PC-3 (cell line): ENCODE data around the gene EIF2S2. TPM values are rescaled to one million over a fixed set of nuclear protein-coding genes. Genes with fewer than 3 reads are reported as not detected.

Source experiments
- ATAC-seq: fragments of 200-7000 bp; cut with Tn5 transposase; 2 replicates; pipeline ENCODE4 v1.9.1; 2020; ENCODE audit warnings: mild to moderate bottlenecking, moderate library complexity
- BruUV-seq: library from RNA; stranded (reverse); fragments of 400-500 nt; replicated peaks from 2 replicates; lab custom pipeline; 2021; lab: Mats Ljungman, UMichigan
- CTCF ChIA-PET: fragments of 300-600 bp; sonication (Branson Sonifier 250); formaldehyde crosslinking; loops from one replicate; lab custom pipeline; 2022; ENCODE audit warnings: antibody characterized with exemption; lab: Charles Lee
- POLR2A ChIA-PET: fragments of 300-600 bp; sonication (Branson Sonifier 250); formaldehyde crosslinking; loops from one replicate; lab custom pipeline; 2022; ENCODE audit warnings: antibody characterized with exemption; ENCODE audit not compliant: unreplicated experiment; lab: Charles Lee
- DNase-seq: peaks from one replicate; pipeline ENCODE4 v3.0.0-alpha.2; 2015
- H2AFZ ChIP-seq: fragments of 300-600 bp; sonication (generic); 2 replicates; pipeline ENCODE4 v1.6.0; 2016; ENCODE audit warnings: antibody characterized with exemption, low read length
- H3F3A ChIP-seq: fragments of 300-600 bp; sonication (generic); one replicate; pipeline ENCODE4 v1.6.0; 2017; ENCODE audit warnings: antibody characterized with exemption, low read length, control low read depth, mild to moderate bottlenecking; ENCODE audit not compliant: unreplicated experiment
- H3K27ac ChIP-seq: fragments of 300-600 bp; sonication (generic); 2 replicates; pipeline ENCODE4 v1.5.1; 2016; ENCODE audit warnings: mild to moderate bottlenecking, low read length
- H3K27me3 ChIP-seq: fragments of 300-600 bp; sonication (generic); 2 replicates; pipeline ENCODE4 v1.6.1; 2016; ENCODE audit warnings: low read length, mixed read lengths
- H3K36me3 ChIP-seq: fragments of 300-600 bp; sonication (generic); 2 replicates; pipeline ENCODE4 v1.6.1; 2016; ENCODE audit warnings: low read depth, mixed run types, low read length, mixed read lengths
- H3K4me1 ChIP-seq: fragments of 300-600 bp; sonication (generic); 2 replicates; pipeline ENCODE4 v1.5.1; 2016; ENCODE audit warnings: low read length; ENCODE audit not compliant: insufficient read depth
- H3K4me2 ChIP-seq: fragments of 300-600 bp; sonication (generic); 2 replicates; pipeline ENCODE4 v1.6.0; 2016; ENCODE audit warnings: low read length
- H3K4me3 ChIP-seq: fragments of 300-600 bp; sonication (generic); 2 replicates; pipeline ENCODE4 v1.5.1; 2016; ENCODE audit warnings: mild to moderate bottlenecking, low read length, mixed read lengths
- H3K79me2 ChIP-seq: fragments of 300-600 bp; sonication (generic); 2 replicates; pipeline ENCODE4 v1.6.1; 2017; ENCODE audit warnings: low read length, mixed read lengths
- H3K9ac ChIP-seq: fragments of 300-600 bp; sonication (generic); 2 replicates; pipeline ENCODE4 v1.6.0; 2016; ENCODE audit warnings: mild to moderate bottlenecking, low read length
- H3K9me2 ChIP-seq: fragments of 300-600 bp; sonication (generic); replicated peaks from 2 replicates; pipeline ENCODE4 v1.6.1; 2016; ENCODE audit warnings: mixed run types, low read length, mixed read lengths
- H3K9me3 ChIP-seq: fragments of 300-600 bp; sonication (generic); 2 replicates; pipeline ENCODE4 v1.6.1; 2016; ENCODE audit warnings: low read length, mixed read lengths
- H4K20me1 ChIP-seq: fragments of 300-600 bp; sonication (generic); 2 replicates; pipeline ENCODE4 v1.6.1; 2016; ENCODE audit warnings: low read length, mixed read lengths
- CTCF ChIP-seq: fragments of 300-600 bp; sonication (generic); conservative IDR thresholded peaks from 2 replicates; pipeline ENCODE4 v1.5.1; 2017; ENCODE audit warnings: antibody characterized with exemption, low read depth, mild to moderate bottlenecking, low read length
- EZH2 ChIP-seq: fragments of 300-600 bp; sonication (generic); IDR thresholded peaks from one replicate; pipeline ENCODE4 v1.6.1; 2017; ENCODE audit warnings: antibody characterized with exemption, mild to moderate bottlenecking, low read length; ENCODE audit not compliant: unreplicated experiment
- EZH2phosphoT487 ChIP-seq: fragments of 300-600 bp; sonication (generic); IDR thresholded peaks from 2 replicates; pipeline ENCODE4 v1.6.1; 2018; ENCODE audit warnings: mild to moderate bottlenecking, antibody characterized with exemption, low read length, borderline replicate concordance
- intact Hi-C: fragments of 100-400 bp; cut with micrococcal nuclease; formaldehyde crosslinking; loops from 2 replicates; pipeline ENCODE4 v1.9.0; 2023
- total RNA-seq: library from RNA; depleted of rRNA; stranded (reverse); fragments of >200 nt; gene quantifications from 2 replicates; pipeline ENCODE4 v1.2.3, GENCODE V29; 2014

The EIF2S2 gene
- total RNA-seq, 1 experiment from 2014 or later, result 83.4 TPM

GRCh38 chr20:34129518-34130162 is 17.6 kb upstream of the EIF2S2 start:
- no TSS peak for BruUV-seq
- no peaks in the 10 kb centered on the region for H4K20me1 ChIP-seq
- no peak overlapping the region for H3K9ac ChIP-seq
- peak overlapping the region; percentile 51 for H3K4me3 ChIP-seq
- POLR2A ChIA-PET, result no interaction called here
- no peak for TF ChIP-seq EZH2phosphoT487
- peak; percentile 87 for TF ChIP-seq CTCF
- TF ChIP-seq EZH2, result no peak
- no peak overlapping the region for H3K27ac ChIP-seq
- H3K79me2 ChIP-seq, result no peaks in the 10 kb centered on the region
- H3K4me2 ChIP-seq, result peak overlapping the region; percentile 85
- no peaks in the 10 kb centered on the region for H3K9me3 ChIP-seq
- H2AFZ ChIP-seq, result peak overlapping the region; percentile 79
- intact Hi-C loops, result loop anchor here (1.0 to 2.0 kb wide), 3 partner anchors 60 to 267 kb away; no protein-coding TSS in a partner anchor
- no peaks in the 10 kb centered on the region for H3K27me3 ChIP-seq
- no peaks in the 10 kb centered on the region for H3K9me2 ChIP-seq
- CTCF ChIA-PET, result no interaction called here
- ATAC-seq, result peak; percentile 91
- H3K4me1 ChIP-seq, result peaks cover 4% of the 10 kb centered on the region; the same call in 1 of the 2 replicates
- peak; percentile 88 for DNase-seq
- H3K36me3 ChIP-seq, result no peaks in the 10 kb centered on the region
- H3F3A ChIP-seq, result no peaks in the 10 kb centered on the region

- no peak overlapping the region for H2AFZ ChIP-seq
- H3K79me2 ChIP-seq, result no peaks in the 10 kb centered on the region
- H4K20me1 ChIP-seq, result no peaks in the 10 kb centered on the region
- no peaks in the 10 kb centered on the region for H3K9me3 ChIP-seq
- H3K36me3 ChIP-seq, result no peaks in the 10 kb centered on the region
- no peak for DNase-seq
- ChIA-PET POLR2A (no interaction called here), CTCF (no interaction called here)
- no TSS peak for BruUV-seq
- no peak for TF ChIP-seq EZH2phosphoT487
- no peak for TF ChIP-seq EZH2
- TF ChIP-seq CTCF, result no peak
- H3K9me2 ChIP-seq, result no peaks in the 10 kb centered on the region
- H3K27ac ChIP-seq, result no peak overlapping the region
- ATAC-seq, result no peak
- H3K4me1 ChIP-seq, result peaks cover 4% of the 10 kb centered on the region; the same call in 1 of the 2 replicates
- no peak overlapping the region for H3K4me3 ChIP-seq
- no peaks in the 10 kb centered on the region for H3F3A ChIP-seq
- no peak overlapping the region for H3K9ac ChIP-seq
- no peaks in the 10 kb centered on the region for H3K27me3 ChIP-seq
- intact Hi-C loops, result loop anchor here (2.0 kb wide), 1 partner anchor 265 kb away; no protein-coding TSS in a partner anchor
- H3K4me2 ChIP-seq, result no peak overlapping the region
These were observed 15.7 kb upstream of the EIF2S2 start for GRCh38 chr20:34127792-34128191.
